Body of pancreas (tissue), 4 donors: ENCODE measurements around the gene TEAD1. TPM values are rescaled to one million over a fixed set of nuclear protein-coding genes. Genes with fewer than 3 reads are reported as not detected.

Experiments used
- ATAC-seq: fragments of 150-250 bp; one replicate; pipeline ENCODE4 v1.9.1; 2016
- DNase-seq, 4 donors: peaks; one replicate each; pipeline ENCODE4 v3.0.0-alpha.2; 2019
- H3K27ac ChIP-seq, 4 donors: fragments of 200-600 bp; sonication (generic); 1 replicate in 3 of 4; 2 replicates in 1 of 4; pipeline versions ENCODE4 v1.5.1 to v1.6.1; 2016 to 2019; ENCODE audit warnings: mild to moderate bottlenecking in 1 of 4, mixed read lengths in 1 of 4, moderate library complexity in 1 of 4
- H3K27me3 ChIP-seq, 2 donors: fragments of 200-600 bp; sonication (generic); one replicate each; pipeline ENCODE4 v1.6.0; 2016; ENCODE audit warnings: mild to moderate bottlenecking in 1 of 2
- H3K36me3 ChIP-seq, 2 donors: fragments of 200-600 bp; sonication (generic); replicated peaks in 1 of 2; 2 replicates each; pipeline ENCODE4 v1.5.1; 2016; ENCODE audit warnings: low read depth in 2 of 2; ENCODE audit not compliant: insufficient read depth in 1 of 2
- H3K4me1 ChIP-seq: fragments of 200-600 bp; sonication (generic); one replicate; pipeline ENCODE4 v1.6.0; 2016
- H3K4me3 ChIP-seq, 2 donors: fragments of 200-600 bp; sonication (generic); 1 replicate in 1 of 2; 2 replicates in 1 of 2; pipeline ENCODE4 v1.5.1; 2016 to 2019
- H3K9me3 ChIP-seq, 3 donors: fragments of 200-600 bp; sonication (generic); 1 replicate in 2 of 3; 2 replicates in 1 of 3; pipeline ENCODE4 v1.5.1; 2016
- POLR2A ChIP-seq, 3 donors: fragments of 450-650 bp; IDR thresholded peaks; one replicate each; pipeline ENCODE4 v1.6.1; 2016; ENCODE audit warnings: antibody characterized with exemption in 3 of 3, mild to moderate bottlenecking in 2 of 3
- WGBS, 2 donors: methylation state at CpG; one replicate each; pipeline ENCODE4 v1.1.5; 2017; 5-methylcytosine and 5-hydroxymethylcytosine counted together
- intact Hi-C: fragments of 100-400 bp; cut with DNase I; formaldehyde crosslinking; loops from one replicate; pipeline ENCODE4 v1.15.1; 2023
- total RNA-seq, 2 donors: library from RNA; depleted of rRNA; stranded (reverse); fragments of >200 nt; gene quantifications; one replicate each; pipeline ENCODE4 v1.1.0, GENCODE V29; 2016
- TF ChIP-seq, protein P1 (sequence below), 7 experiments: fragments of 450-650 bp in 4 of 7; fragments of 200-600 bp in 3 of 7; sonication (generic) in 3 of 7; IDR thresholded peaks; one replicate each; pipeline ENCODE4 v1.5.1; 2016 to 2019; ENCODE audit warnings: antibody characterized with exemption in 7 of 7

The TEAD1 gene
- total RNA-seq, 2 donors from 2014 or later, result 36.9 to 55.0 TPM

DNA sequence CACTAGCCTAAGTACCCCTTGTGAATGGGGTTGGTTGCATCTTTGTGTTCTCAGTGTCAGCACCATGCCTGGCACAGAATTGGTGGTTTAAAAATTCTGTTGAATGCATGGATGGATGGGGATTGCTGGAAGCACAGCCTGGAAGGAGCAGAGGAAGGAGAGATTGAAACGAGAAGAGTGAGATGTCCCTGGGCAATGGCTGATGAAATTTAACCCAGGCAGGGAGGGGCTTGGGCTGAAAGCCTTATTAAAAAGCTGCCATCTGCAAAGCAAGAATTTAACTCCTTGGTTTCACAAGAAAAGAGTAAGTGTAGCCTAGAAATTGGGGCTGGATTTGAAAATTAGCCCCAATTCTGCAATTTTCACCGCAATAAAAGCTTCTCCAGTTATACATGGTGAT lies 126.7 kb downstream of the TEAD1 start:
- Histone ChIP-seq H3K4me3 (no peak overlapping the region), H3K36me3 (no peaks in the 10 kb centered on the region), H3K27me3 (no peaks in the 10 kb centered on the region), H3K4me1 (peaks cover 78% of the 10 kb centered on the region), H3K9me3 (no peaks in the 10 kb centered on the region), H3K27ac (peak overlapping the region; percentile 4 to 89 (median 83))
- ATAC-seq (no peak), DNase-seq (no peak)
- 50 to 52% methylated on average over 2 of the region's 2 CpGs for WGBS, 2 donors
- intact Hi-C loops, result no loop called here
- TF ChIP-seq POLR2A (IDR thresholded peaks at IDR 0.05), result no peak
- TF ChIP-seq, protein P1, sequence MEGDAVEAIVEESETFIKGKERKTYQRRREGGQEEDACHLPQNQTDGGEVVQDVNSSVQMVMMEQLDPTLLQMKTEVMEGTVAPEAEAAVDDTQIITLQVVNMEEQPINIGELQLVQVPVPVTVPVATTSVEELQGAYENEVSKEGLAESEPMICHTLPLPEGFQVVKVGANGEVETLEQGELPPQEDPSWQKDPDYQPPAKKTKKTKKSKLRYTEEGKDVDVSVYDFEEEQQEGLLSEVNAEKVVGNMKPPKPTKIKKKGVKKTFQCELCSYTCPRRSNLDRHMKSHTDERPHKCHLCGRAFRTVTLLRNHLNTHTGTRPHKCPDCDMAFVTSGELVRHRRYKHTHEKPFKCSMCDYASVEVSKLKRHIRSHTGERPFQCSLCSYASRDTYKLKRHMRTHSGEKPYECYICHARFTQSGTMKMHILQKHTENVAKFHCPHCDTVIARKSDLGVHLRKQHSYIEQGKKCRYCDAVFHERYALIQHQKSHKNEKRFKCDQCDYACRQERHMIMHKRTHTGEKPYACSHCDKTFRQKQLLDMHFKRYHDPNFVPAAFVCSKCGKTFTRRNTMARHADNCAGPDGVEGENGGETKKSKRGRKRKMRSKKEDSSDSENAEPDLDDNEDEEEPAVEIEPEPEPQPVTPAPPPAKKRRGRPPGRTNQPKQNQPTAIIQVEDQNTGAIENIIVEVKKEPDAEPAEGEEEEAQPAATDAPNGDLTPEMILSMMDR (IDR thresholded peaks at IDR 0.05), result no peak

DNA sequence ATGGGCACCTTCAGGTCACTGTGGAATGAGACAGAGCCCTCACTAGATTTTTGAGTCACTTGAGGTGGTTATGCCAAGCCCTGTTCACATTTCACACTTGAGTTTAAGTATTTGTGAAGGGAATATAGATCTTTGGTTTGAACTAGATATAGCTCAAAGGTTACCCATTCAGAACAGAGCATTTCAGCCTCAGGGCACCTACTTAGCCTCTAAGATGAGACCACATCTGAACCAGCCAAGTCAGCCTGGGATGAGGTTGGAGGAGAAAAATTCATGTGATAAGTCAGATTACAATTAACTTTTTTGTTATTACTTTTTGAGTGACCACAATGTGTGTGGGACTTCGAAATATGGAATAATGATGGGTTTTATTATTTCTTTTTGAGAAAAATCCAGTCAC lies 127.8 kb downstream of the TEAD1 start:
- Histone ChIP-seq H3K4me3 (no peak overlapping the region), H3K36me3 (no peaks in the 10 kb centered on the region), H3K9me3 (no peaks in the 10 kb centered on the region), H3K27me3 (no peaks in the 10 kb centered on the region), H3K4me1 (peaks cover 90% of the 10 kb centered on the region), H3K27ac (peak overlapping the region; percentile 72 to 89 (median 82))
- DNase-seq (no peak), ATAC-seq (no peak)
- 71 to 84% methylated on average over 1 of the region's 1 CpG for WGBS, 2 donors
- no peak for TF ChIP-seq POLR2A (IDR thresholded peaks at IDR 0.05)
- TF ChIP-seq, protein P1 (IDR thresholded peaks at IDR 0.05), result no peak
- intact Hi-C loops, result no loop called here

DNA sequence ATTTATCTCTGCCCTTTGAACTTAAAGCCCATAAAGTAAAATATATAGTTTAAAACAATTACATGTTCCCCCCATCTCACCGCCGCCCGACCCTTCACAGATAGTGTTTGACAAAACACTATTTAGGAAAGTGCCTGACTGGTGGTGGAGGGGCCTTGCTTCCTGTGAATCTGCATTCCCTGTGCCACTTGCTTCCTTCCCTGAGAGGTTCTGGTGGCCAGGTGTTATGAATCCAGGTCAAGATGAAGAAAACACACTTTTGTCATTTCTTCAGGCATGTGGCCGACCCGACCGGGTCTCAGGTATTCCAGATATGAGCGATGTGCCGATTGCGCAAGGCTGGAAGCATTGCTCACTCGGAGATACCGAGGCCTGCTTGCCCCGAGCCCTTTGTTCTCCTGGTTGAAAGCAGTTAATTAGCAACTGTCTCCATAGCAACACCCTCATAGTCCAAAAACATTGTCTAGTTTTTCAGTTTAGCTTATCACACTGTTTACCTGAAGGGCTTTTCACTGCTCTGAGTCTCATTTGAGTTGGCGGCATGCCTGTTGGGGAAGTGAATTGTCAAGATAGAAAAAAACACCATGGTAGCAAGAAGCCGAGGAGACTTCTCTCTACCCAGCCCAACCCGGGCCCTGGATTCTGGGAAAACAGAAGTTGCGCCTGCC lies 128.3 kb downstream of the TEAD1 start:
- no peaks in the 10 kb centered on the region for H3K27me3 ChIP-seq
- peaks cover 95% of the 10 kb centered on the region for H3K4me1 ChIP-seq
- 19 to 28% methylated on average over 16 of the region's 16 CpGs for WGBS, 2 donors
- DNase-seq, result peak; percentile 93 to 96 (median 95)
- H3K4me3 ChIP-seq, result no peak overlapping the region
- peak overlapping the region; percentile 72 to 89 (median 82) for H3K27ac ChIP-seq
- H3K36me3 ChIP-seq, result no peaks in the 10 kb centered on the region
- peak; percentile 93 for ATAC-seq
- peak in 1 of 3 donors; percentile 30 for TF ChIP-seq POLR2A (IDR thresholded peaks at IDR 0.05)
- TF ChIP-seq, protein P1 (IDR thresholded peaks at IDR 0.05), result peak in 2 of 7 experiments; percentile 1 to 10
- H3K9me3 ChIP-seq, result no peaks in the 10 kb centered on the region
- intact Hi-C loops, result no loop called here

DNA sequence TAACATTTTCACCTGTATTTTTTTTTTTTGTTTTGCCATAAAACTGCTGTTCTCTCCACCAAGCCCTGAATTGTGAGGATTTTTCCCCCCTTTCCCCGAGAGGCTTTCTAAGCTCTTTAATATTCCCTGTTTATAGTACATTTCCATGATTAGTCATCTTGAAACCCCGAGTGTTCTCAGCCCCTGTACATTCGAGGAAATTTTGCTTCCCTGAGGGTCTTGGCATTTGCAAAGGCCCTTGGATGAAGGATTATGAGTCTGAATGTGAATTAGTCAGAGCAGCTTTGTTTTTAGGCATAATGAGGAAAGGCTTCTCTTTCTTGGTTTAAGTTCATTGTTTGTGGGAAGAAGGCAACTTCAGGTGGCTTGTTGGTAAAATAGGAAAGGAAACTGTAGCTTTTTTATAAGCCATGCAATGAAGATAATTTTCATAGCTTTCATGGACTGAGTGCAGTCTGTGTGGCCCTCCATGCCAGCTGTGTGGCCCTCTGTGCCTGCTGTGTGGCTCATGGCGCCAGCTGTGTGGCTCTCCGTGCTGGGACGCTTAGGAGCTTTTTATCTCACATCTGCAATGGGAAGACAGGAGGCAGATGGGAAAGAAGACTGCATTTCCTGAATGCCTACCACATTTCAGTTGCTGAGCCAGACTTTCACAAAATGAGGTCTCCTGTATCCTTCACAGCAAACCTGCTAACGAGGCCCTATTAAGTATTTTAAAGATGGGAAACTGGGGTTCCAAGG lies 129.0 kb downstream of the TEAD1 start:
- intact Hi-C loops, result no loop called here
- Histone ChIP-seq H3K9me3 (no peaks in the 10 kb centered on the region), H3K4me3 (no peak overlapping the region), H3K27ac (peak overlapping the region; percentile 72 to 89 (median 82)), H3K4me1 (peaks cover 95% of the 10 kb centered on the region), H3K36me3 (no peaks in the 10 kb centered on the region), H3K27me3 (no peaks in the 10 kb centered on the region)
- WGBS, 2 donors, result 39 to 43% methylated on average over 7 of the region's 7 CpGs
- TF ChIP-seq, protein P1 (IDR thresholded peaks at IDR 0.05), result no peak
- TF ChIP-seq POLR2A (IDR thresholded peaks at IDR 0.05), result no peak
- DNase-seq (no peak), ATAC-seq (no peak)
